Peyer's patch (tissue), 4 donors: ENCODE data around the gene MMP14.

Experiments used
- CTCF ChIP-seq, 6 experiments: fragments of 450-650 bp in 4 of 6; fragments of 200-600 bp in 2 of 6; sonication (generic) in 1 of 6; IDR thresholded peaks; one replicate each; pipeline ENCODE4 v1.5.1; 2017 to 2019; ENCODE audit warnings: antibody characterized with exemption in 6 of 6, mild to moderate bottlenecking in 3 of 6, moderate library complexity in 1 of 6
- POLR2A ChIP-seq, 2 donors: fragments of 450-650 bp; IDR thresholded peaks; one replicate each; pipeline ENCODE4 v1.5.1; 2017; ENCODE audit warnings: antibody characterized with exemption in 2 of 2, mild to moderate bottlenecking in 2 of 2, moderate library complexity in 2 of 2

GRCh38 chr14:22821193-22822015 is 15.0 kb upstream of the MMP14 start:
- TF ChIP-seq CTCF (IDR thresholded peaks at IDR 0.05) (no peak), POLR2A (IDR thresholded peaks at IDR 0.05) (peak; percentile 9 to 65)
